Epithelial cell of esophagus (primary cell): ENCODE results near the gene SEMA3E.
A peak's percentile ranks its signal among the peaks of the same experiment; 100 is the strongest.
"Not testable (repeated sequence)": the region's sequence is repeated elsewhere in the genome, so short reads cannot be mapped to it uniquely, and the experiment has no call there.

ENCODE experiments used
- DNase-seq: peaks from one replicate; pipeline ENCODE4 v3.0.0; 2010; ENCODE audit warnings: low read depth
- H3K4me3 ChIP-seq: 2 replicates; pipeline ENCODE4 v1.5.1; 2011; ENCODE audit warnings: mild to moderate bottlenecking, low read length, control low read depth
- CTCF ChIP-seq: IDR thresholded peaks from 2 replicates; pipeline ENCODE4 v1.5.1; 2011; ENCODE audit warnings: low read depth, mild to moderate bottlenecking, low read length, control low read depth, inconsistent platforms; ENCODE audit not compliant: insufficient read depth; ENCODE audit errors: missing control alignments

Gene SEMA3E

DNA sequence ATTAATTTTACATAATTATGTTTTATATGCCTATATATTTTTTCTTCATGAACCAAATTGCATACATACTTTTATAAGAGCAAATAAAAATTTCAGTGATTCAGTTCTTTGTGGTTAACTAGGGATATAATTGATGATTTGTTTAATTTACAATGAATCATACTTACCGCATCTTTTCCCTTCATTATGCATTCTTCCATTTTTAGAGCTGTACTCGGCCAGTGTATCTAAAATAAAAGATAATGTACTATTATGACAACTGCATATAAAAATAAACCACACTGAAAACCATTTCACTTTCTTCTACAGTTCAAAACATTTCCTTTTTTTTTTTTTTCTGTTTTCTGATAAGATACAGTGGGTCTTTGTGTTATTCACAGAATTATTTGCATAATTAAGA lies 179.9 kb downstream of the SEMA3E start:
- DNase-seq: peak; percentile 32
- no peak overlapping the region for H3K4me3 ChIP-seq
- TF ChIP-seq CTCF: no peak

- peak; percentile 10 for TF ChIP-seq CTCF
- DNase-seq: peak; percentile 99
- no peak overlapping the region for H3K4me3 ChIP-seq
Observed at GRCh38 chr7:83468251-83468739, 180.6 kb downstream of the SEMA3E start.

GRCh38 chr7:83467493-83467892 lies 181.4 kb downstream of the SEMA3E start:
- no peak overlapping the region for H3K4me3 ChIP-seq
- no peak for TF ChIP-seq CTCF
- no peak for DNase-seq

DNA sequence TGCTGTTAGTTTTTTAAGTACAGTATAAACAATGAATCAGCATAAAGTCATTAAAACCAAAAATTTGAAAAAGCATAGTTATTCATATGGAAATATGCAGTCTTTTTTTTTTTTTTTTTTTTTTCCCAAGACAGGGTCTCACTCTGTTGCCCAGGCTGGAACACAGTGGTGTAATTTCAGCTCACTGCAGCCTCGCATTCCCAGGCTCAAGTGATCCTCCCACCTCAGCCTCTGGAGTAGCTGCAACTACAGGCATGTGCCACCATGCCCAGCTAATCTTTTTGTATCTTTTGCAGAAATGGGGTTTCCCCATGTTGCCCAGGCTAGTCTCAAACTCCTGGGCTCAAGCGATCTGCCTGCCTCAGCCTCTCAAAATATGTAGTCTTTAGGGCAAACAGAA lies 182.0 kb downstream of the SEMA3E start:
- peak; percentile 34 for DNase-seq
- no peak overlapping the region for H3K4me3 ChIP-seq
- TF ChIP-seq CTCF: no peak

DNA sequence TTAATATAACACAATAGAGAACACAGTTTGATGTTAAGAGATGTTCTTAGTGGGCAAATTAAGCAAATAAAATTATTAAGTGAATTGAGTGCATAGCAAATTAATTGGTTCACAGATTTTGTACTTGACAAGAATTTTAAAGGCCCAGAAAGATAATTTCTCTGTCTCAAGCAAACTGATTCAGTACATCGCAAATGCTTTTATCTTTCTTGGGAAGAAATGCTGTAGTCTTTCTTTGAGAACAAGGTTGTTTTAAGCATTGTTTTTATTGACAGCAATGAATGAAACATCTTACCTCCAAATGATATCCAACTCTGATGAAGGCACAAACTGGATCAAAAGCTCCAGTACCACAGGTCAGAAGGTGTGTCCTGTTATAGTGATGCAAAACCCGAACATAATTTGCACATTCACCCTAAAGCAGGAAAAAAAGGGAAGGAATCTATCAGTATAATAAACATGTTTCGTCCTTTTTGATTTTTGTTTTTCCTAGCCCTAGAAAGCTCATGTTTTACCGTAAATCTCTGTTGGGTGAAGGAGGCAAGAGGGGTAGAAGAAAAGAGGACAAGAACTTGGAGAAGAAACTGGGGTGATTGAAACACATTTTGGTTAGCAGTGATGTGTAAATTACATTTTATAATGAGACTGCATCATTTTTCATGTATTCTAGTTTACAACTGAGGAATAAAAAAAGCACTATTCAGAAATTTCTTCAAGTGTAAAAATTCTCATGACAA lies 182.6 kb downstream of the SEMA3E start:
- H3K4me3 ChIP-seq: no peak overlapping the region
- no peak for DNase-seq
- no peak for TF ChIP-seq CTCF

- no peak for DNase-seq
- no peak overlapping the region for H3K4me3 ChIP-seq
- no peak for TF ChIP-seq CTCF
Observed at GRCh38 chr7:83465643-83466042, 183.3 kb downstream of the SEMA3E start.

DNA sequence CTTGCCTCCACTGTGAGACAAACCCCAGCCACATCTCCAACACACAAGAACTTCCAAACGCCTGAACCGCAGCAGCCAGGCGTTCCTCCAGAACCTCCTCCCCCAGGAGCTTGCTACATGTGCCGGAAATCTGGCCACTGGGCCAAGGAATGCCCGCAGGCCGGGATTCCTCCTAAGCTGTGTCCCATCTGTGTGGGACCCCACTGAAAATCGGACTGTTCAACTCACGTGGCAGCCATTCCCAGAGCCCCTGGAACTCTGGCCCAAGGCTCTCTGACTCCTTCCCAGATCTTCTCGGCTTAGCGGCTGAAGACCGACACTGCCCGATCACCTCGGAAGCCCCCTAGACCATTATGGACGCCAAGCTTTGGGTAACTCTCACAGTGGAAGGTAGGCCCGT lies 187.1 kb downstream of the SEMA3E start:
- H3K4me3 ChIP-seq, DNase-seq: not testable (repeated sequence)

DNA sequence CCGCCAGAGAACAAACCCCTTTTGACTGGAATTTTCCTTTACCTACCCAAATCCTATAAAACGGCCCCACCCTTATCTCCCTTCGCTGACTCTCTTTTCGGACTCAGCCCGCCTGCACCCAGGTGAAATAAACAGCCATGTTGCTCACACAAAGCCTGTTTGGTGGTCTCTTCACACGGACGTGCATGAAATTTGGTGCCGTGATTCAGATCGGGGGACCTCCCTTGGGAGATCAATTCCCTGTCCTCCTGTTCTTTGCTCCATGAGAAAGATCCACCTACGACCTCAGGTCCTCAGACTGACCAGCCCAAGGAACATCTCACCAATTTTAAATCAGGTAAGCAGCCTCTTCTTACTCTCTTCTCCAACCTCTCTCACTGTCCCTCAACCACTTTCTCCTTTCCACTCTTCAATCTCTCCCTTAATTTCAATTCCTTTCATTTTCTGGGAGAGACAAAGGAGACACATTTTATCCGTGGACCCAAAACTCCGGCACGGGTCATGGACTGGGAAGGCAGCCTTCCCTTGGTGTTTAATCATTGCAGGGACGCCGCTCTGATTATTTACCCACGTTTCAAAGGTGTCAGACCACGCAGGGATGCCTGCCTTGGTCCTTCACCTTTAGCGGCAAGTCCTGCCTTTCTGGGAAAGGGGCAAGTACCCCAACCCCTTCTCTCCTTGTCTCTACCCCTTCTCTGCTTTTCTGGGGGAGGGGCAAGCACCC lies 188.8 kb downstream of the SEMA3E start:
- not testable (repeated sequence) for H3K4me3 ChIP-seq, DNase-seq

DNA sequence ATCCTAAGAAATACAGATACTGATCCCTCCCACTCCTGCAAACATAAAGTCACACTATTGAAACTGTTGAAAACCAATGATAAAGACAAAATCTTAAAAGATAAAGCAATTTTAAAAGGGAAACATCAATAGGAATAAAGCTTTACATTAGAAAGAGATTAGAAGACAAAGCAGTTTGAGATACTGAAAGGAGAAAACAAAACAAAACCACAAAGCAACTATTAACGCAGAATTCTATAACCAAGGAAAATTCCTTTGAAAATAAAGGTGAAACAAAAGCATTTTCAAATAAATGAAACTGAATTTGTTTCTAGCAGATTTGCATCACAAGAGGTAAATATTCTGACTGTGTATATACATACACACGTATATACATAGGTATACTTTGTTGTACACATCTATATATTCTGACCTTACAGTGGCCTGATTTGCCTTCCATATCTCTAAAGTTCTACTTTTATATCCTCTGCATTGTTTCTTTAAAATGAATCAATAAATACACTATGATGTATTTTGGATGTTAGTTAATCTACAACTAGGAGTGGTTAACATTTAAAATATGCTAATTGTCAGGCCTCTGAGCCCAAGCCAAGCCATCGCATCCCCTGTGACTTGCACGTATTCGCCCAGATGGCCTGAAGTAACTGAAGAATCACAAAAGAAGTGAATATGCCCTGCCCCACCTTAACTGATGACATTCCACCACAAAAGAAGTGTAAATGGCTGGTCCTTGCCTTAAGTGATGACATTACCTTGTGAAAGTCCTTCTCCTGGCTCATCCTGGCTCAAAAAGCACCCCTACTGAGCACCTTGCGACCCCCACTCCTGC lies 189.6 kb downstream of the SEMA3E start:
- DNase-seq, H3K4me3 ChIP-seq: not testable (repeated sequence)
